T-helper 1 cell treated with Interleukin-12 subunit alpha and Interleukin-12 subunit beta and Interleukin-4 antibody, amounts not matched to agents 30 μg/mL and 1 μg/mL, for 36 hours (primary cell): ENCODE results near the gene P3H2.
"Not testable (repeated sequence)": the region's sequence is repeated elsewhere in the genome, so short reads cannot be mapped to it uniquely, and the experiment has no call there.

Experiments used
- H3K27ac Mint-ChIP-seq: one replicate; pipeline ENCODE4 v1.8.0; 2021; ENCODE audit warnings: mild to moderate bottlenecking, mixed read lengths
- H3K27me3 Mint-ChIP-seq: one replicate; pipeline ENCODE4 v1.8.0; 2021; ENCODE audit warnings: low read depth, mixed read lengths
- H3K36me3 Mint-ChIP-seq: one replicate; pipeline ENCODE4 v1.8.0; 2021; ENCODE audit warnings: low read depth, mixed read lengths
- H3K4me1 Mint-ChIP-seq: one replicate; pipeline ENCODE4 v1.8.0; 2021; ENCODE audit warnings: low read depth, mixed read lengths
- H3K4me3 Mint-ChIP-seq: one replicate; pipeline ENCODE4 v1.8.0; 2021; ENCODE audit warnings: mild to moderate bottlenecking, moderate library complexity, mixed read lengths
- H3K9me3 Mint-ChIP-seq: one replicate; pipeline ENCODE4 v1.8.0; 2021; ENCODE audit warnings: mixed read lengths

P3H2 gene

DNA sequence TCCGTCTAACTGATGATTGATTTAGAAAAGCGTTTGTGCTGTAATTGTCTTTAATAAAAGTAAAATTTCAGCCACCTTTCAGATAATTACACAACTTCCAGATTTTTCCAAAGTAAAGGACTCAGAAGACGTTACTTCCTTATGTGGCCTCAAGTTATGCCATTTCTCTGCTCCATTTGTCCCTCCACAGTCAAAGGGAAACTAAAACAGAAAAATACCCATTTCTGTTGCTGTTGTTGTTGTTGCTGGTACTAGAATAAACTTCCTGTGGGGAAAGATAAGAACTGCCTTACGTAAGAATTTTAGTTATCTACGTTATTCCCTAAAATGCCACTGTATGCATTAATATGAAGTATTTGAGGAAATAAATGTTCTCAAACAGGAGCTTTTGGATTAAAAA, 153.9 kb downstream of the P3H2 start:
- Mint-ChIP-seq H3K27ac (no peak overlapping the region), H3K27me3 (peaks cover 7% of the 10 kb centered on the region), H3K36me3 (no peaks in the 10 kb centered on the region), H3K4me1 (peaks cover 6% of the 10 kb centered on the region), H3K4me3 (no peak overlapping the region), H3K9me3 (no peaks in the 10 kb centered on the region)

DNA sequence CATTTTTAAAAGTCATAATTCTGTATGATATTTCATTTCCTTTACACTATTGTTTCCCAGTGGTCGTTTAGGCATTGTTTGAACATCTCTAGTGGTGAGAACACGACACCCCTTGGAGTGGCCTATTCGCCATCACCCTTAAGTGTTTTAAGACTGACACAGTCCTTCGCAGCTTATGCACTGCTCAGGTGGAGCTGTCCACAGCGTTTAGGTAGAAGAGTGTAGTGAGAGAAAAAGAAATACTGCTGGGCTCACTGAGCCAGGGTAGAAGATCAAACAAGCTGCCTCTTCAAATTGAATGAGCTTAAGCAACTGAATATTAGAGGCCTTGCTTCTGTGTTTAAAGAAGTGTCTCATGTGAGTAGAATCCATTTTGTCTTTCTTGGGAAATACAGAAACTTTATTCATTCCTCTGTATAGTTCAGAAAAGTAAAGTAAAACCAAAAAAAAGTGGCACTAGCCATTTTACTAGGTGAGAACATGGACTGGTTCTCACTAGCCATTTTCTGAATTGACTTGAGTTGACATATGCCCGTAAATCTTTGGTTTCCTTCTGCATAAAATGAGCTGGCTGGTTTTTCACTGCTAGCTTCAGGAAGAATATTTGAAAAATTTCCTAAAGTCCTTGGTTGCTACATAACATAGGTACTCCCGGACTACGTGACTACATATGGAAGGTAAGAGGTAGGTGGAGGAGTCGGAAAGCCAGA, 155.9 kb downstream of the P3H2 start:
- H3K4me3 Mint-ChIP-seq = no peak overlapping the region
- peaks cover 7% of the 10 kb centered on the region for H3K27me3 Mint-ChIP-seq
- H3K27ac Mint-ChIP-seq = no peak overlapping the region
- H3K4me1 Mint-ChIP-seq = peaks cover 6% of the 10 kb centered on the region
- no peaks in the 10 kb centered on the region for H3K9me3 Mint-ChIP-seq
- H3K36me3 Mint-ChIP-seq = no peaks in the 10 kb centered on the region

DNA sequence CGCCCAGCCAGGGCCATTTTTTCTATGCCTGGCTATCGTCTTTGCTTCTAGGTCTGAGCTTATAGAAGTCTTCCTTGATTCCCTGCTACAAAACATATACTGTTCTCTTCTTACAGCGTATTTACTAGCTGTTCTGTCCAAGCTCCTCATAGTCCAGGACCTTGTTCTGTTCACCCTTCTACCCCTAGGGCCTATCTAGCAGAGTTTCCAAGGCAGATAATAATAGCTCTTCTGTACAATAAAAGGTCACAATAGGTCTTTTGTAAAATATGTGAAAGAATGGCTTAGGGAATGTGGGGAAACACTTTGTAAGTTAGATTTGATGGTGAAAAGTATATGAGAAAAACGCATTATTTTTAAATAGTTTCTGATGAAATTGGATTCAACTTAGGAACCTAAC, 158.2 kb downstream of the P3H2 start:
- Mint-ChIP-seq H3K36me3 (no peaks in the 10 kb centered on the region), H3K9me3 (no peaks in the 10 kb centered on the region), H3K27me3 (peaks cover 5% of the 10 kb centered on the region), H3K4me1 (peaks cover 6% of the 10 kb centered on the region), H3K27ac (no peak overlapping the region), H3K4me3 (no peak overlapping the region)

DNA sequence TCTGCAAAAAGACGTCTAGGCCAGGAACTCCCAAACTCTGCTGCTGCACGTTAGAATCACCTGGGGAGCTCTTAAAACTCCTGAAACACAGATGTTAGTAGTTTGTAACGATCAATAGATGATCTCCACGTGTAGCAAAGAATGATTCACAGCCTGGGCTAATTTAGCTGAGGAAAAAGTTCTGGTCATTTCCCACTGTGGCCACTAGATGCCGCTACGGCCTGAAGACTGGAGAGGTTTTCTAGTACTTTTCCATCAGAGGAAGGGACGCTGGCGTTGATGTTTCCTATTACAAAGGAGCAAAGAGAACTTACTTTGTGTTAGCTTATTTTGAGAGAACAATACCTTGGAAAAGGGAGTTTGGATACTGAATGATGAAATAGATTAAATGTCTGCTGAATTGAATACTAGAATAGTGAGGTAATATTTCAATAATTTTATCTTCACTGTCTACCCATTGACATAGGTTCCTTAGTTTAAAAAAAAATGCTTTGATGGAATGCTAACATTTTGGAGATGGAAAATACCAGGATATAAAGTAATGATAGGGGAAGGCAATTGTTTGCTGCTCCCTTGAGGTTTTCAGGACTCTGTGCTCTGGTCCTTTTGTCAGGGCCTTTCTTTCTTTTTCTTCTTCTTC, 159.1 kb downstream of the P3H2 start:
- no peaks in the 10 kb centered on the region for H3K4me1 Mint-ChIP-seq
- H3K9me3 Mint-ChIP-seq = no peaks in the 10 kb centered on the region
- no peaks in the 10 kb centered on the region for H3K36me3 Mint-ChIP-seq
- H3K4me3 Mint-ChIP-seq = no peak overlapping the region
- no peak overlapping the region for H3K27ac Mint-ChIP-seq
- H3K27me3 Mint-ChIP-seq = peaks cover 6% of the 10 kb centered on the region

DNA sequence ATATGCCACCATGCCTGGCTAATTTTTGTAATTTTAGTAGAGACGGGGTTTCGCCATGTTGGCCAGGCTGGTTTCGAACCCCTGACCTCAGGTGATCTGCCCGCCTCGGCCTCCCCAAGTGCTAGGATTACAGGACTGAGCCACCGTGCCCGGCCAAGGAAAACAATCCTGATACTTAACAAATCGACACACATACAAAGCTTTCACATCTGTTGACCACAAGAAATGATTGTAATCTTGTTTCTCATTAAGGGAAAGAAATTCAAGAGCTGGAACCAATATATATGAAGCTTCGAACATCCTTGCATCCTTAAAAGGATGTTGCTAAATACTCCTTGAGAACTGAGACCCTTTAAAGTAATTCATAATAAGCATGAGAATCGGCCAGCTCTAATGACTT, 159.6 kb downstream of the P3H2 start:
- H3K4me1 Mint-ChIP-seq, H3K27me3 Mint-ChIP-seq, H3K9me3 Mint-ChIP-seq, H3K4me3 Mint-ChIP-seq, H3K36me3 Mint-ChIP-seq, H3K27ac Mint-ChIP-seq: not testable (repeated sequence)

GRCh38 chr3:189954733-189955665, 165.7 kb downstream of the P3H2 start:
- H3K4me3 Mint-ChIP-seq = no peak overlapping the region
- no peaks in the 10 kb centered on the region for H3K36me3 Mint-ChIP-seq
- H3K27ac Mint-ChIP-seq = no peak overlapping the region
- H3K4me1 Mint-ChIP-seq = no peaks in the 10 kb centered on the region
- H3K27me3 Mint-ChIP-seq = peaks cover 11% of the 10 kb centered on the region
- no peaks in the 10 kb centered on the region for H3K9me3 Mint-ChIP-seq

GRCh38 chr3:189953551-189953950, 167.1 kb downstream of the P3H2 start:
- H3K4me1 Mint-ChIP-seq = no peaks in the 10 kb centered on the region
- no peaks in the 10 kb centered on the region for H3K9me3 Mint-ChIP-seq
- no peak overlapping the region for H3K4me3 Mint-ChIP-seq
- H3K36me3 Mint-ChIP-seq = no peaks in the 10 kb centered on the region
- peaks cover 11% of the 10 kb centered on the region for H3K27me3 Mint-ChIP-seq
- H3K27ac Mint-ChIP-seq = no peak overlapping the region

GRCh38 chr3:189952272-189952671, 168.4 kb downstream of the P3H2 start:
- Mint-ChIP-seq H3K4me1 (peaks cover 3% of the 10 kb centered on the region), H3K27me3 (peaks cover 8% of the 10 kb centered on the region), H3K9me3 (no peaks in the 10 kb centered on the region), H3K27ac (no peak overlapping the region), H3K36me3 (no peaks in the 10 kb centered on the region), H3K4me3 (no peak overlapping the region)

GRCh38 chr3:189950258-189950657, 170.4 kb downstream of the P3H2 start:
- Mint-ChIP-seq H3K9me3 (no peaks in the 10 kb centered on the region), H3K4me1 (peaks cover 3% of the 10 kb centered on the region), H3K27me3 (peaks cover 5% of the 10 kb centered on the region), H3K27ac (no peak overlapping the region), H3K4me3 (no peak overlapping the region), H3K36me3 (no peaks in the 10 kb centered on the region)

GRCh38 chr3:189949580-189949979, 171.1 kb downstream of the P3H2 start:
- Mint-ChIP-seq H3K4me3 (no peak overlapping the region), H3K27ac (no peak overlapping the region), H3K4me1 (peaks cover 3% of the 10 kb centered on the region), H3K9me3 (no peaks in the 10 kb centered on the region), H3K27me3 (peaks cover 5% of the 10 kb centered on the region), H3K36me3 (no peaks in the 10 kb centered on the region)

GRCh38 chr3:189948724-189949045, 172.0 kb downstream of the P3H2 start:
- Mint-ChIP-seq H3K27me3 (peaks cover 5% of the 10 kb centered on the region), H3K27ac (no peak overlapping the region), H3K4me1 (peaks cover 3% of the 10 kb centered on the region), H3K9me3 (no peaks in the 10 kb centered on the region), H3K36me3 (no peaks in the 10 kb centered on the region), H3K4me3 (no peak overlapping the region)

DNA sequence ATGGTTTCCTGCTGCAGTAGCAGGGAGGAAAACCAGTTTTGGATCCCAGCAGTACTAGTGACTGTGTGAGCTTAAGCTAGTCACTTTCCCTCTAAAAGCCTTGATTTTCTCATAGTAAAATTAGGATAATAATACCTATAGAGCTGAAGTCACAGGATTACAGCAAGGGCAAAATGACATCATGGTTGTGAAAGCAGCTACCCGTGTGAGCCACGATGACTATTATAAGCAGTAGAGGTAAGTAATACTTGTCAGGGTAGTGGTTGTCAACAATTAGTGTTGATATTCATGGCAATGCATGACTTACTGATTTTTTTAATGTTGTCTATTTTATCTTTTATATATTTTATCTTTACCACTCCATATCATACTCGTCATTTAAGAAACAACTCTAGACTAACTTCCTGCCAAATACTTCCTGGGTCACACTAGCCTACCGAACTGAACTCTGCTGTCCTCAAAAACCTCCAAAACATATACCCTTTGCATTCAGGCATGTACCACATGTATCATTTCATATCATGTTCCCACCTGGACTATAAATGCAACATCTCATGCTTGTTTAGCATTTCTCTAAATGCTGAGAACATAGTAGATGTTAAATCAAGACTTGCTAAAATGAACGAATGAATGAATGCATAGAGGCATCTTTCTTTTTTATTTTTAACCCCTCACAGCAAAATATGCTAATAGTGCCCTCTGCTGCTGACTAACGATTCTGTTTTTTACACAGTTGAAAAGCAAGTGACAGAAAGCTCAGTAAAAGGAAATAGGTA, 172.6 kb downstream of the P3H2 start:
- Mint-ChIP-seq H3K36me3 (no peaks in the 10 kb centered on the region), H3K4me1 (peaks cover 3% of the 10 kb centered on the region), H3K27ac (no peak overlapping the region), H3K9me3 (no peaks in the 10 kb centered on the region), H3K27me3 (peaks cover 5% of the 10 kb centered on the region), H3K4me3 (no peak overlapping the region)

DNA sequence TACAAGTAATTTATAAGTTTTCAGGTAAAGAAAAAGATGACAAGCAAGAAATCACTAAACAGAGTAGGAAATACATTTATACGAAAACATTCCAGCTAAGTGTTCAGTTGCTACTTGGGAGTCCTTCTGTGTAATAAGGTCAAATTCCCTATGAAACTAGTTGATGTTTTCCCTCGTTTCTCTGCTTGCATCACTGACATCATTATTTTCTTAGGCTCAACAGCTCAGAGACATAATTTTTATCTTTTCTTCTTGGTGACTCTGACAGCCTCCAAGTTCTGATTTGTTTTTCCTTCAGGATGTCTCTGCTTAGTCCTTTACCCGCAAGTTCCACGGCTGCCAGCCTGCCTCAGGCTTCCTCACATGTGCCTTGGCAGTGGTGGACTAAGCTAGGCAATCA, 173.6 kb downstream of the P3H2 start:
- Mint-ChIP-seq H3K27me3 (peaks cover 3% of the 10 kb centered on the region), H3K9me3 (no peaks in the 10 kb centered on the region), H3K4me3 (no peak overlapping the region), H3K36me3 (no peaks in the 10 kb centered on the region), H3K4me1 (peaks cover 3% of the 10 kb centered on the region), H3K27ac (no peak overlapping the region)

GRCh38 chr3:189945935-189946709, 174.6 kb downstream of the P3H2 start:
- Mint-ChIP-seq H3K4me3 (no peak overlapping the region), H3K9me3 (no peaks in the 10 kb centered on the region), H3K4me1 (peaks cover 3% of the 10 kb centered on the region), H3K36me3 (no peaks in the 10 kb centered on the region), H3K27me3 (no peaks in the 10 kb centered on the region), H3K27ac (no peak overlapping the region)
